Measurements from ENCODE around the gene CRYBA4.

GRCh38 chr22:26623984-26624383, 2.2 kb downstream of the CRYBA4 start:
- TF ChIP-seq POLR2A (IDR thresholded peaks at IDR 0.05) = no peak
- no peak for TF ChIP-seq CTCF (IDR thresholded peaks at IDR 0.05)
